HG03066 (cell line): ENCODE measurements around the gene BPIFB6.

Experiments used
- ATAC-seq: cut with Tn5 transposase; IDR thresholded peaks from one replicate; pipeline ENCODE4 v1.9.1; 2021; ENCODE audit warnings: low read depth; ENCODE audit not compliant: unreplicated experiment

BPIFB6 gene

DNA sequence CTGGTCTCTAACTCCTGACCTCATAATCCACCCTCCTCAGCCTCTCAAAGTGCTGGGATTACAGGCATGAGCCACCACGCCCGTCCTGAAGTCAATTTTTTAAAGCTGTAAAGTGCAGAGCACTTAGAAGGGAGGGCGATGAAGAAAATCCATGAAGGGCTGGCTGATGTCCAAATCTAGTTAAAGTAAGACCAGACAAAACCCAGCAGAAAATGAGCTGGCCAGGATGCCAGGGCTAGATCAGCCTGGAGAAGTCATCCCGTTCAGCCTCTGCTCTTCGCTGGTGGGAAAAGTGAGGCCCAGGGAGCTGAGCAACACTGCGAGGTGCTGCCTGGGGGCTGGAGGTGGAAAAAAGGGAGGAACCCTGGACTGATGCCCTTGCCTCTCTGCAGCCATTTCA lies 51.1 kb downstream of the BPIFB6 start:
- no peak for ATAC-seq

DNA sequence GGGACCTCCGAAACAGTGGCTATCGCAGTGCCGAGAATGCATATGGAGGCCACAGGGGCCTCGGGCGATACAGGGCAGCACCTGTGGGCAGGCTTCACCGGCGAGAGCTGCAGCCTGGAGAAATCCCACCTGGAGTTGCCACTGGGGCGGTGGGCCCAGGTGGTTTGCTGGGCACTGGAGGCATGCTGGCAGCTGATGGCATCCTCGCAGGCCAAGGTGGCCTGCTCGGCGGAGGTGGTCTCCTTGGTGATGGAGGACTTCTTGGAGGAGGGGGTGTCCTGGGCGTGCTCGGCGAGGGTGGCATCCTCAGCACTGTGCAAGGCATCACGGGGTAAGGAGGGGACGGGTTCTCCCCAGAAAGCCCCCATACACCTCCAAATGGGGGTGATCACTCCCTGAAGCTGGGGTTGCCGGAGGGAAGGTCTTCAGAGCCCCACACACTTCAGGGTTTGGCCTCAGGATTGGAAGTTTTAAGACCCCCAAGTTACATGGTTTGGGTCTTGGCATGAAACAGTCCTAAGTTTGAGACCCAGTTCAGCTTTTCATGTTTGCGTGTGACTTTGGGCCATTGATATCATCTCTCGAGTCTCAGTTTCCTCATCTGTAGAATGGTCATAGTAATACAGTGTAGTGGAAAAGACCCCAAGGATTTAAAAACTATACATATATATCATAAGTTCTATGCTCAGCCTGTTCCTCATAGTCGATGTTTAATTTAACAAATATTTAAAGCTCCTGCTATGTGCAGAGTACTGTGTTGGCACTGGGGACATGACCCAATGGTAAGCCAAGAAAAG lies 52.3 kb downstream of the BPIFB6 start:
- no peak for ATAC-seq

DNA sequence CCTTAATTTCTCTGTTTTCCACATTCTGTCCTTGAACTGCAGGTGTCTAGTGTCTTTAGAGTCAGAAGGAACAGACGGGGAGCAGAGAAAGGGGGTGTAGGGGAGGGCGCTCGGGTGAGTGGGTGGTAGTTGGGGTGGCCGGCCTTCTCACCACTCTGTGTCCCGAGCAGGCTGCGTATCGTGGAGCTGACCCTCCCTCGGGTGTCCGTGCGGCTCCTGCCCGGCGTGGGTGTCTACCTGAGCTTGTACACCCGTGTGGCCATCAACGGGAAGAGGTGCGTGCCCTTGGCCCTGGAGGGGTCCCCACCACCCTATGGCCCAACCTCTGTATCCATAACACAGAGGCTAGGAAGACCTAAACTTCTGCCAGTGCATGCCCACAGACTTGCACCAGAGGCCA lies 53.3 kb downstream of the BPIFB6 start:
- no peak for ATAC-seq

DNA sequence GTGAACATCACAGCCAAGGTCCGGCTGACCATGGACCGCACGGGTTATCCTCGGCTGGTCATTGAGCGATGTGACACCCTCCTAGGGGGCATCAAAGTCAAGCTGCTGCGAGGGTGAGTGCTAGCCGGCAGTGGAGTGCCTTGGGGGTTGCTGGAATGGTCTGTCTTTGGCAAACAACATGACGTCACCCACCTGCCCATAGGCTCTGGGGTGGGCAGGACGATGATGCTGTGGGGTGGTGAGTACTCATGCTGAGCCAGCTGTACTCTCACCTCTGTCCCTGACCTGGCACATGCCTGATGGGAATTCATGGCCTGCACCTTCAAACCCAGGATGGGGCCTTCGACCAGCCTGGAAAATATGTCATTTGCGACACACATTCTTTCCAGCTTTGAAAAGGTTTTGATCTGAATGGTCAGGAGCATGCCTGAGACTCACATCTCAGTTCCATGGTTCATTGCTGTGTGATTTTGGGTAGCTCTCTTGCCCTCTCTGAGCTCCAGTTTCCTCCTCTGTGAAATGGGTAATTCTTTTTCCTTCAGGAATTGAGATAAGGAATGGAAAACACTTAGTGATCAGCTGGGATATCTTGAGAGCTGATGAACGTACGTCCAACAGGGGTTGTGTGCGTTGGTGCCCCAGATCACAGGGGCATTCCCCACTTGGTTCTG lies 54.7 kb downstream of the BPIFB6 start:
- no peak for ATAC-seq

DNA sequence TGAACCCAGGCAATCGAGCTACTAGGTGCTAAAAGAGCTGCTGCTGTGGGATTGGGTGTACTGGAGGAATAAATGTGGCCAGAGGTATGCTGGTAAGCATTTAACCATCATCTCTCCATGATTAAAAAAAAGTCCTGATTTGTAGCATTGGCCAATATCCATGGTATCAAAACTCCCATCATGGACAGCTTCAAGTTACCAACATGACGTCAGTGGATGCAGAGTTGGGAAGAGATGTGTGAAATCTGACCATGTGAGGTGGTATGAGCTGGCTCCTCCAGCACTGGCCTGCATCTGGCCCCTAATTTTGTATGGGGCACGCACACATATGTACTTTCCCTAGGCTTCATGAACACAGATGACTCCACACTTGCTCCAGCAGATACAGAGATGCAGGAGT lies 59.7 kb downstream of the BPIFB6 start:
- ATAC-seq = no peak

DNA sequence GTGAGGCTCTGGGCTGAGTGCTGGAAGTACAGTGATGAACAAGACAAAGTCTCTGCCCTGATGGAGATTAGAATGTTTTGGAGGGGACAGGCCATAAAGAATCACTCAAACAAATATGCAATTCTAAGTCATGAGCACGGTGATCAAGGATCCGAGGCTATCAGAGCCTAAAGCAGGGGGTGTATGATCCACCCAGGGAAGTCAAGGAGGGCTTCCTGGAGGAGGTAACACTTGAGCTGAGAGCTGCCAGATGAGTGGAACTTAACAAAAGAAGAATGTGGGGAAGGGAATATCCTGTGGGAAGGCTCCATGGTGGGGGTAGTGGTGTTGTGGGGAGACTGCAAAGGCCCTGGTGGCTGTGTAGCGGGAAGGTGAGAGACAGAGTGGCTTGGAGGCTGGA lies 60.2 kb downstream of the BPIFB6 start:
- no peak for ATAC-seq

DNA sequence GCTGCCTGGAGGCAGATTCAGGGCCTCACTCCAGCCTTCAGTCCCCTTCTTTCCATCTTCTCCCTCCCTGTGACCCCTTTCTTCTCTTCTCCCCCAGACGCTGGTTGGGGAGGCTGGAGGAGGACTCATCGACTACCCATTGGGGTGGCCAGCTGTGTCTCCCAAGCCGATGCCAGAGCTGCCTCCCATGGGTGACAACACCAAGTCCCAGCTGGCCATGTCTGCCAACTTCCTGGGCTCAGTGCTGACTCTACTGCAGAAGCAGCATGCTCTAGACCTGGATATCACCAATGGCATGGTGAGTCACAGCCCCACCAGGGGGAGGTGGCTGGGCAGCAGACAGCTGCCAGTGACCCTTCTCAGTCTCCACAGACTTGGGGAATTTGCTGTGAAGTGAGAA lies 60.9 kb downstream of the BPIFB6 start:
- ATAC-seq = no peak

DNA sequence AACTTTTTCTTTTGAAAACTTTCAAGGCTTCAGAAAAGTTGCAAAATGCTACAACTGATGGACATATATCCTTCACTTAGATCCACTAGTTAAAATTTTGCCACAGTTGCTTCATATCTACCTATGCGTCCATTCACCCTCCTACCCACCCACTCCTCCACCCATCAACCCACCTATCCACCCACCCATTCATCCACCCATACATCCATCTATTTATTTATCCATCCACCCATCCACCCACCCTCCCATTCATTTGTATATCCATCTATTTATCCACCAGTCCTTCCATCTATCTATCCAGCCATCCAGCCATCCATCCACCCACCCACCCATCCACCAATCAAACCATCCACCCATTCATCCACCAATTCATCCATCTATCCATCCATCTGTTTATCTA lies 61.6 kb downstream of the BPIFB6 start:
- no peak for ATAC-seq

DNA sequence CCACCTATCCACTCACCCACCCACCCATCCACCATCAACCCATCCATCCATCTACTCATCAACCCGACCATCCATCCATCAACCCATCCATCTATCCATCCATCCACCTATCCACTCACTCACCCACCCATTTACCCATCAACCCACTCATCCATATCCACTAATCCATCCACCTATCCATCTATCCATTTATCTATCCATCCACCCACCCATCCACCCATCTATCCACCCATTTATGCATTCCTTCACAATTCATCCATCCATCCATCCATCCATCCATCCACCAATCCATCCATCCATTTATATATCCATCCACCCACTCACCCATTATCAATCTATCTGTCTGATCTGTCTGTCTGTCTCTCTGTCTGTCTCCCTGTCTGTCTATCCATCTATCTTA lies 62.1 kb downstream of the BPIFB6 start:
- no peak for ATAC-seq
